A549 treated with RU486 at 1 μM for 4 hours (cell line): Measurements from ENCODE around the gene LRP1-AS. TPM values are rescaled to one million over a fixed set of nuclear protein-coding genes. Genes with fewer than 3 reads are reported as not detected.

Source experiments
- total RNA-seq: library from RNA; stranded (reverse); fragments of 200-300 nt; extraction: Qiagen RNA extraction; gene quantifications from 5 replicates; pipeline ENCODE4 v1.2.3, GENCODE V29; 2022; ENCODE audit warnings: low read depth

The LRP1-AS gene
- not detected in 5 replicates for total RNA-seq

DNA sequence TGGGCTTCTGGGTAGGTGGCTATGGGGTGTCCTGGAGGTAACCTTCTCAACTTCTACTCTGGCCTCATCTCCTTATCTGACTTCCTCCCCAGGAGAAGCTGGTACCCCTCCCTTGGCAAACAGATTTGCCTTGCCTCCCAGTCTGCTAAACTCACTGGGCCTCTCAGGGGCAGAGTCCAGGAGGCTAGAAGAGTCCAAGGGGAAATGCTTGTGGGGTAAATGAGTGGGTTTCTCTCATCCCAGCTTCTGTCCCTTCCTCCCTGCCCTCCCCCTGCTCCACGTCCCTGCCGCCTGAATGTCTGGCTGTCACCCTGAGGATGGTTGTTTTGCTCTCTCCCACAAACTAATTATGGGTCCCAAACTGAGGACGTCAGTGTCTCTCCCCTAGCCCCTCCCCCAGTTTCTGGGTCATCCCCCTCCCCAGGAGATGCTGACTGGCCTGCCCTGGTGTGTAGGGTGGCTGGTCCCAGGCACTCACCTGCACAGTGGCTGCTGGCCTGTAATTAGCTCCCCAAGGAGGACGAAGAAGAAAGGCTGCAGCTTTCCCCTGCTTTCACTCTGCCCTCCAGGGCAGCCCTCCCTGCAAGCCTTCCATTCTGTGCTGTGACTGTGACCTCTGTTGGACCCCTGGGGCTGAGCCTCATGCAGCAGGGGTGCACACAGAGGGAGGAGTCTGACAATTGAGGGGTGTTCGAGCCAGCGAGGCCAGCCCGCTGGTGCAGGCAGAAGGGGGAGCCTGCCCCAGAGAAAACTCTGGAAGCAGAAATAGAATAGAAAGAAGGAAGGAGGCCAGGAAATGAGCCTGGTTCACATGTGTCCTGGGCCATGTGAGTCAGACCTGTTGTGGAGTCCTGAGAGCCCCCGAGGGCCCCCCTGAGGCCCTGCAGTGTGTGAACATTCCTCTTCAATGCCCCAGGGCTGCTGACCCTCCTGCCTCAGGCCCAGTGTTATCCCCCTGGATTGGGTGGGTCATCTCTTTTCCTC is at the start of gene LRP1-AS:
TSS of gene LRP1-AS (minus strand) at position 659 of the 984 bp plus-strand sequence.

DNA sequence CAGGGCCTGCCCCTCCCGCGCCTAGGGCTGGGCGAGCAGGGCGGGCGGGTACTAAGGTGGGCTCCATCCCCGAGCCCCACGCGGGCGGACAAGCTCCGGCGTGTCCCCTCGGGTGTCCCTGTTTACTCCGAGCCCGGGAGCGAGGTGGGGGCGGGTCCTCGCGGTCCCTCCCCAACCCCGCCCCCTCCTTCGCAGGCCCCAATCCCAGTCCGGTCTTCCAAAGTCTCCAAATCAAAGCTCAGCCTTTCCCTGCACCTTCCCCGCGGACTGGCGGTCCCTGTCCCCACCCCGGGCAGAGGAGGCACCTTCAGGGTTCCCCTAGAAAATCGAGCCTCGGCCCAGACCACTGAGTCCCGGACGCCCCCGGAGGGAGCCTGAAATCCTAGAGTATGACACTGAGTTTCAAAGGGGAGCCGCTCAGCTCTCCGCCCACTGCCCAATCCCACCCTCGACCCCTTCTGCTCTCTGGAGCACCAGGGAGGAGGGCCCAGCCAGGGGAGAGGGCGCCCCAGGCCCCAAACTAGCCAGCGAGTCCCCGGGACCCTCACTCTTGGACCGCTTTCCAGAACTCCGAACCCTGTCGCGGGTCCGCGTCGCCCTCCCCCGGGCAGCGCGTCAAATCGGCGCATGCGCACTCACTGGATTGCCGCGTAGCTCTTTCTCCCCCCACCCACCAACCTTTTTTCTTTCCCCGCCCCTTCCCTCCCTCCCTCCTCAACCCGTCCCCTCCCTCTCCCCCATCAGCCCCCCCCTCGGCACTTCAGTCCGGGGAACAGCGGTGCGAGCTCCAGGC is 19.5 kb downstream of the LRP1-AS start, which contains the start of gene LRP1:
TSS of gene LRP1 (plus strand) at position 758 of the 793 bp plus-strand sequence. CDS start 482 bp downstream, outside the sequence.

DNA sequence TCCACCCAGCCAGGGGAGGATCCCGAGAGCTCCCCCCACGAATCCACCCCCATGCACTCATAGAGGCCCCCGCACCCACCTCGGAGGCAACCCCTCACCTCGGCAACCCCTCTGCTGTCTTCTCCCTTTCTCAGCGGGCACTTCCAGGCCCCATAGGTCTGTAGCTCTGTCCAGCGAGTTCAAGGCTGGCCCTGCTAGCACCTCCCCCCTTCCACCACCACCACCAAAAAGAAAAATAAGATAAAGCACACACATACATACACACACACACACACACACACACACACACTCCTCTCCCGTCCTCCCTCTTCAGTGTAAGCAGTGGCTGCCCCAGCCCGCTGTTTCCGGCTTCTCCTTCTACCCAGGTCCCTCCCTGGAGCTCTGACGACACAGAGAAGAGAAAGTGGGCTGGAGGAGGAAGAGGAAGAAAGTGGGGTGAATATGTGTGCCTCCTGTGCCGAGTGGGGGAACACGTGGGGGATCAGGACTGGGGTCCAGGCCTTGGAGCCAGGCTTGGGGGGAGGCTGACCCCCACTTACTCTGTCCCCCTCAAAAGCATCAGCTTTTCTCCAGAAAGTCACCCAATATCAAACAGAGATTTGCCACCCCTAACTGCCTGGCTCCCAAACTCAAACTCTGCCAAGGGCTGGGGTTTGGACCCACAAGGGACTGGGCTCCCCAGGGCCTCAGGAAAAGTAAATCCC is 36.2 kb downstream of the LRP1-AS start, which contains the start of gene STAT6:
TSS of gene STAT6 (minus strand) at position 332 of the 704 bp plus-strand sequence. CDS start 3,084 bp downstream, outside the sequence.

Other genes with a start within 250 kb of the LRP1-AS start
- gene SDR9C7, start 213.2 kb downstream of the LRP1-AS start, total RNA-seq, result not detected in 5 replicates
- 0.07 to 0.10 TPM (median 0.09 TPM) in 5 replicates for gene RDH16, start 190.0 kb downstream of the LRP1-AS start, total RNA-seq
- 4.4 to 6.0 TPM (median 5.7 TPM) in 5 replicates for gene ZBTB39, start 141.1 kb downstream of the LRP1-AS start, total RNA-seq
- 0.20 TPM in 1 of 5 replicates, not detected in the others for gene TAC3, start 131.1 kb downstream of the LRP1-AS start, total RNA-seq
- gene MYO1A, start 97.5 kb downstream of the LRP1-AS start, total RNA-seq, result 0.07 to 0.38 TPM (median 0.17 TPM) in 3 of 5 replicates, not detected in the others
- 10.4 to 18.6 TPM (median 15.8 TPM) in 5 replicates for gene NEMP1, start 68.8 kb downstream of the LRP1-AS start, total RNA-seq
- 16.4 to 18.9 TPM (median 18.4 TPM) in 5 replicates for gene NAB2, start 58.5 kb downstream of the LRP1-AS start, total RNA-seq
- 36.7 to 55.0 TPM (median 49.2 TPM) in 5 replicates for gene STAT6, start 36.3 kb downstream of the LRP1-AS start, total RNA-seq
- gene LRP1, start 19.1 kb downstream of the LRP1-AS start, total RNA-seq, result 16.3 to 22.4 TPM (median 19.3 TPM) in 5 replicates
- gene NXPH4, start 69.2 kb upstream of the LRP1-AS start, total RNA-seq, result 3.9 to 6.8 TPM (median 5.6 TPM) in 5 replicates
- 129 to 134 TPM (median 130 TPM) in 5 replicates for gene SHMT2, start 82.1 kb upstream of the LRP1-AS start, total RNA-seq
- gene STAC3, start 103.6 kb upstream of the LRP1-AS start, total RNA-seq, result 0.26 to 0.50 TPM (median 0.30 TPM) in 5 replicates